RWPE1 (cell line): ENCODE data around the gene FNDC3B.
"Not testable (repeated sequence)": the region's sequence is repeated elsewhere in the genome, so short reads cannot be mapped to it uniquely, and the experiment has no call there.

Source experiments
- CTCF ChIA-PET: fragments of 350-600 bp; sonication (Branson Sonifier 250); formaldehyde crosslinking; extraction: SDS; loops from one replicate; lab custom pipeline; 2021; lab: Yijun Ruan, JAX
- POLR2A ChIA-PET: fragments of 400-600 bp; formaldehyde crosslinking; extraction: SDS; loops from one replicate; lab custom pipeline; 2020; ENCODE audit warnings: antibody characterized with exemption; ENCODE audit not compliant: low non-redundant PET; lab: Yijun Ruan, JAX
- DNase-seq: peaks from one replicate; pipeline ENCODE4 v3.0.0; 2012; ENCODE audit warnings: low spot score
- H3K27ac ChIP-seq: fragments of 450-650 bp; 2 replicates; pipeline ENCODE4 v1.5.1; 2017
- CTCF ChIP-seq: fragments of 450-650 bp; conservative IDR thresholded peaks from 2 replicates; pipeline ENCODE4 v1.5.1; 2017; ENCODE audit warnings: low read depth, mild to moderate bottlenecking

The FNDC3B gene

GRCh38 chr3:172038798-172039435 lies 461 bp upstream of the FNDC3B start:
- CTCF ChIA-PET, result interaction anchor here (1.3 kb wide), 1 partner anchor 294 kb away, joined by 7 read pairs; no protein-coding TSS in a partner anchor
- no peak for TF ChIP-seq CTCF
- peak overlapping the region; percentile 97 for H3K27ac ChIP-seq
- POLR2A ChIA-PET, result interaction anchor here (0.6 kb wide), 1 partner anchor 36 kb away, joined by 7 read pairs; no protein-coding TSS in a partner anchor
- DNase-seq, result no peak

GRCh38 chr3:172040078-172040980 lies 951 bp downstream of the FNDC3B start:
- DNase-seq, result peak; percentile 76
- POLR2A ChIA-PET, result interaction anchor here (0.6 kb wide), 1 partner anchor 62 kb away, joined by 3 read pairs; no protein-coding TSS in a partner anchor
- H3K27ac ChIP-seq, result peak overlapping the region; percentile 97
- CTCF ChIA-PET, result interaction anchor here (0.6 to 0.7 kb wide), 3 partner anchors 11 to 276 kb away, joined by 3 read pairs; no protein-coding TSS in a partner anchor
- 0 out of 2 replicates have a peak, but pooled peaks have one; percentile 8 for TF ChIP-seq CTCF

GRCh38 chr3:172040981-172041963 lies 1.9 kb downstream of the FNDC3B start:
- no peak for TF ChIP-seq CTCF
- POLR2A ChIA-PET, result no interaction called here
- CTCF ChIA-PET, result interaction anchor here (0.6 to 0.7 kb wide), 4 partner anchors 12 to 590 kb away, joined by 3 read pairs; no protein-coding TSS in a partner anchor

GRCh38 chr3:172042136-172042662 lies 2.8 kb downstream of the FNDC3B start:
- ChIA-PET CTCF (interaction anchor here (0.6 kb wide), 1 partner anchor 269 kb away, joined by 3 read pairs; no protein-coding TSS in a partner anchor), POLR2A (no interaction called here)
- no peak for DNase-seq
- no peak overlapping the region for H3K27ac ChIP-seq
- no peak for TF ChIP-seq CTCF

More at GRCh38 chr3:172040981-172041963, 1.9 kb downstream of the FNDC3B start:
- peak overlapping the region; percentile 97 for H3K27ac ChIP-seq
- DNase-seq, result peak; percentile 59

GRCh38 chr3:172042663-172043179 lies 3.3 kb downstream of the FNDC3B start:
- not testable (repeated sequence) for DNase-seq
- peak overlapping the region; percentile 22 for H3K27ac ChIP-seq
- POLR2A ChIA-PET, result interaction anchor here (0.6 kb wide), 1 partner anchor 111 kb away, joined by 3 read pairs; no protein-coding TSS in a partner anchor
- CTCF ChIA-PET, result interaction anchor here (0.6 kb wide), 1 partner anchor 269 kb away, joined by 3 read pairs; no protein-coding TSS in a partner anchor

- CTCF ChIA-PET, result no interaction called here
- POLR2A ChIA-PET, result interaction anchor here (0.6 kb wide), 1 partner anchor 111 kb away, joined by 3 read pairs; no protein-coding TSS in a partner anchor
- no peak for DNase-seq
- peak overlapping the region; percentile 22 for H3K27ac ChIP-seq
- no peak for TF ChIP-seq CTCF
These were observed 3.9 kb downstream of the FNDC3B start for GRCh38 chr3:172043233-172043632.
